Trophoblast cell (in vitro differentiated cells and primary cell): Measurements from ENCODE around the gene PAEP.
"Not testable (repeated sequence)": the region's sequence is repeated elsewhere in the genome, so short reads cannot be mapped to it uniquely, and the experiment has no call there.

ENCODE experiments used
- DNase-seq, 2 donors: peaks; one replicate each; pipeline ENCODE4 v3.0.0-alpha.2; 2016
- H2AFZ ChIP-seq: 2 replicates; pipeline ENCODE4 v1.6.1; 2013; ENCODE audit warnings: low read length, moderate library complexity, mild to moderate bottlenecking; ENCODE audit not compliant: insufficient read depth, poor library complexity
- H2AK5ac ChIP-seq: 2 replicates; pipeline ENCODE4 v1.6.1; 2013; ENCODE audit warnings: mild to moderate bottlenecking, low read length
- H2BK120ac ChIP-seq: 2 replicates; pipeline ENCODE4 v1.6.1; 2013; ENCODE audit warnings: low read length, mild to moderate bottlenecking, moderate library complexity; ENCODE audit not compliant: insufficient read depth, poor library complexity
- H2BK12ac ChIP-seq: 2 replicates; pipeline ENCODE4 v1.6.1; 2013; ENCODE audit warnings: mild to moderate bottlenecking, low read length, moderate library complexity
- H2BK5ac ChIP-seq: 2 replicates; pipeline ENCODE4 v1.6.1; 2013; ENCODE audit warnings: low read length, low read depth, moderate library complexity, mild to moderate bottlenecking; ENCODE audit not compliant: poor library complexity
- H3K14ac ChIP-seq: 2 replicates; pipeline ENCODE4 v1.6.1; 2013; ENCODE audit warnings: mild to moderate bottlenecking, low read length
- H3K18ac ChIP-seq: 2 replicates; pipeline ENCODE4 v1.6.1; 2013; ENCODE audit warnings: mild to moderate bottlenecking, low read length
- H3K23ac ChIP-seq: 2 replicates; pipeline ENCODE4 v1.6.1; 2013; ENCODE audit warnings: low read length
- H3K27ac ChIP-seq: 2 replicates; pipeline ENCODE4 v1.5.1; 2013; ENCODE audit warnings: low read depth, mild to moderate bottlenecking, inconsistent platforms, low read length, moderate library complexity
- H3K27me3 ChIP-seq: 2 replicates; pipeline ENCODE4 v1.6.1; 2013; ENCODE audit warnings: inconsistent platforms, mild to moderate bottlenecking, low read length, moderate library complexity; ENCODE audit not compliant: insufficient read depth
- H3K36me3 ChIP-seq, 2 experiments: 1 replicate in 1 of 2; 2 replicates in 1 of 2; pipeline ENCODE4 v1.6.1; 2013; ENCODE audit warnings: low read length in 2 of 2, mild to moderate bottlenecking in 2 of 2, moderate library complexity in 1 of 2; ENCODE audit not compliant: insufficient read depth in 2 of 2, control insufficient read depth in 1 of 2
- H3K4ac ChIP-seq: 2 replicates; pipeline ENCODE4 v1.6.1; 2013; ENCODE audit warnings: low read depth, mild to moderate bottlenecking, low read length, moderate library complexity
- H3K4me1 ChIP-seq, 2 experiments: 1 replicate in 1 of 2; 2 replicates in 1 of 2; pipeline ENCODE4 v1.6.1; 2013; ENCODE audit warnings: low read length in 2 of 2, mild to moderate bottlenecking in 2 of 2, moderate library complexity in 1 of 2; ENCODE audit not compliant: insufficient read depth in 2 of 2, control insufficient read depth in 1 of 2
- H3K4me2 ChIP-seq: 2 replicates; pipeline ENCODE4 v1.6.1; 2013; ENCODE audit warnings: inconsistent platforms, mild to moderate bottlenecking, low read length, moderate library complexity
- H3K4me3 ChIP-seq: 2 replicates; pipeline ENCODE4 v1.5.1; 2013; ENCODE audit warnings: mild to moderate bottlenecking, low read depth, low read length, inconsistent platforms
- H3K79me1 ChIP-seq: one replicate; pipeline ENCODE4 v1.6.1; 2013; ENCODE audit warnings: low read length
- H3K79me2 ChIP-seq: 2 replicates; pipeline ENCODE4 v1.6.1; 2013; ENCODE audit warnings: low read length, mild to moderate bottlenecking; ENCODE audit not compliant: control insufficient read depth, insufficient read depth, poor library complexity
- H3K9ac ChIP-seq: 2 replicates; pipeline ENCODE4 v1.6.1; 2013; ENCODE audit warnings: mild to moderate bottlenecking, low read length
- H3K9me3 ChIP-seq: 2 replicates; pipeline ENCODE4 v1.6.1; 2013; ENCODE audit warnings: low read depth, mild to moderate bottlenecking, control low read depth, inconsistent platforms, low read length; ENCODE audit not compliant: insufficient read depth
- H4K12ac ChIP-seq: 2 replicates; pipeline ENCODE4 v1.6.1; 2013; ENCODE audit warnings: low read depth, mild to moderate bottlenecking, low read length, moderate library complexity
- H4K8ac ChIP-seq: 2 replicates; pipeline ENCODE4 v1.6.1; 2013; ENCODE audit warnings: low read depth, mild to moderate bottlenecking, low read length, moderate library complexity
- H4K91ac ChIP-seq: one replicate; pipeline ENCODE4 v1.6.1; 2013; ENCODE audit warnings: low read depth, mild to moderate bottlenecking, low read length, moderate library complexity
- WGBS: extraction: QIAGEN DNeasy Blood & Tissue Kit; methylation state at CpG from one replicate; pipeline ENCODE4 v1.1.7; 2013; ENCODE audit warnings: missing lambda C conversion rate; ENCODE audit not compliant: insufficient read length, insufficient coverage; ENCODE audit errors: extremely low coverage; 5-methylcytosine and 5-hydroxymethylcytosine counted together

PAEP gene

GRCh38 chr9:135525241-135526088 lies 36.1 kb upstream of the PAEP start:
- Histone ChIP-seq H3K9me3 (no peaks in the 10 kb centered on the region), H3K27ac (no peak overlapping the region), H3K79me2 (no peaks in the 10 kb centered on the region), H3K14ac (no peak overlapping the region), H4K12ac (no peak overlapping the region), H3K4me2 (no peak overlapping the region), H3K27me3 (no peaks in the 10 kb centered on the region), H3K4me3 (no peak overlapping the region), H3K36me3 (no peaks in the 10 kb centered on the region), H2AFZ (no peak overlapping the region), H3K4ac (no peak overlapping the region), H3K79me1 (no peaks in the 10 kb centered on the region), H3K18ac (no peak overlapping the region), H3K9ac (no peak overlapping the region), H2BK5ac (no peak overlapping the region), H3K4me1 (peaks cover 12 to 18% of the 10 kb centered on the region in 2 experiments), H2BK12ac (no peak overlapping the region), H3K23ac (no peak overlapping the region), H2BK120ac (no peak overlapping the region), H4K91ac (no peak overlapping the region), H4K8ac (no peak overlapping the region), H2AK5ac (no peak overlapping the region)
- WGBS, result no CpG with 5 or more reads among the region's 31 CpGs
- DNase-seq, result no peak

- no peak overlapping the region for H2BK12ac ChIP-seq
- no peak overlapping the region for H2AFZ ChIP-seq
- H3K4ac ChIP-seq, result no peak overlapping the region
- no peak overlapping the region for H3K4me3 ChIP-seq
- no peaks in the 10 kb centered on the region for H3K36me3 ChIP-seq
- no peak for DNase-seq
- H3K27ac ChIP-seq, result no peak overlapping the region
- no peak overlapping the region for H3K4me2 ChIP-seq
- H2BK5ac ChIP-seq, result no peak overlapping the region
- H3K79me2 ChIP-seq, result no peaks in the 10 kb centered on the region
- no peak overlapping the region for H2AK5ac ChIP-seq
- H3K9ac ChIP-seq, result no peak overlapping the region
- no peak overlapping the region for H2BK120ac ChIP-seq
- no peak overlapping the region for H4K8ac ChIP-seq
- no CpG with 5 or more reads among the region's 11 CpGs for whole genome bisulfite sequencing
- H3K27me3 ChIP-seq, result no peaks in the 10 kb centered on the region
- no peak overlapping the region for H3K23ac ChIP-seq
- no peak overlapping the region for H4K12ac ChIP-seq
- no peak overlapping the region for H3K14ac ChIP-seq
- peaks cover 12 to 18% of the 10 kb centered on the region in 2 experiments for H3K4me1 ChIP-seq
- no peaks in the 10 kb centered on the region for H3K79me1 ChIP-seq
- H4K91ac ChIP-seq, result no peak overlapping the region
- H3K18ac ChIP-seq, result no peak overlapping the region
- no peaks in the 10 kb centered on the region for H3K9me3 ChIP-seq
Measured at GRCh38 chr9:135526089-135526729, 35.3 kb upstream of the PAEP start.

- no peaks in the 10 kb centered on the region for H3K79me1 ChIP-seq
Measured at GRCh38 chr9:135526730-135527571, 34.6 kb upstream of the PAEP start.

GRCh38 chr9:135528842-135529435 lies 32.6 kb upstream of the PAEP start:
- not testable (repeated sequence) for H4K12ac ChIP-seq, H2AFZ ChIP-seq, H3K23ac ChIP-seq, H4K8ac ChIP-seq, H2BK5ac ChIP-seq, H2AK5ac ChIP-seq, H3K4me1 ChIP-seq, H4K91ac ChIP-seq, H3K27me3 ChIP-seq, H3K27ac ChIP-seq, H3K79me1 ChIP-seq, H3K14ac ChIP-seq, H3K79me2 ChIP-seq, H3K4me3 ChIP-seq, H3K4ac ChIP-seq, H2BK12ac ChIP-seq, H3K36me3 ChIP-seq, H3K18ac ChIP-seq, H3K9me3 ChIP-seq, H3K9ac ChIP-seq, H2BK120ac ChIP-seq, DNase-seq, H3K4me2 ChIP-seq
- WGBS, result no CpG with 5 or more reads among the region's 10 CpGs

More at GRCh38 chr9:135526730-135527571, 34.6 kb upstream of the PAEP start:
- H3K4me3 ChIP-seq, result no peak overlapping the region
- H4K91ac ChIP-seq, result no peak overlapping the region
- peak overlapping the region; percentile 32 for H4K8ac ChIP-seq
- peaks cover 12 to 18% of the 10 kb centered on the region in 2 experiments for H3K4me1 ChIP-seq
- H3K9ac ChIP-seq, result no peak overlapping the region
- no CpG with 5 or more reads among the region's 30 CpGs for WGBS
- no peaks in the 10 kb centered on the region for H3K79me2 ChIP-seq
- no peak overlapping the region for H3K4ac ChIP-seq
- no peaks in the 10 kb centered on the region for H3K9me3 ChIP-seq
- no peak overlapping the region for H2AFZ ChIP-seq
- H2BK12ac ChIP-seq, result no peak overlapping the region
- no peaks in the 10 kb centered on the region for H3K27me3 ChIP-seq
- no peak overlapping the region for H2BK120ac ChIP-seq
- H2AK5ac ChIP-seq, result no peak overlapping the region
- H3K27ac ChIP-seq, result no peak overlapping the region
- H3K36me3 ChIP-seq, result no peaks in the 10 kb centered on the region
- no peak overlapping the region for H3K23ac ChIP-seq
- no peak overlapping the region for H2BK5ac ChIP-seq
- H4K12ac ChIP-seq, result no peak overlapping the region
- H3K14ac ChIP-seq, result no peak overlapping the region
- DNase-seq, result no peak
- H3K18ac ChIP-seq, result no peak overlapping the region
- no peak overlapping the region for H3K4me2 ChIP-seq
